ENCODE measurements around the gene RGS17.

Gene RGS17

DNA sequence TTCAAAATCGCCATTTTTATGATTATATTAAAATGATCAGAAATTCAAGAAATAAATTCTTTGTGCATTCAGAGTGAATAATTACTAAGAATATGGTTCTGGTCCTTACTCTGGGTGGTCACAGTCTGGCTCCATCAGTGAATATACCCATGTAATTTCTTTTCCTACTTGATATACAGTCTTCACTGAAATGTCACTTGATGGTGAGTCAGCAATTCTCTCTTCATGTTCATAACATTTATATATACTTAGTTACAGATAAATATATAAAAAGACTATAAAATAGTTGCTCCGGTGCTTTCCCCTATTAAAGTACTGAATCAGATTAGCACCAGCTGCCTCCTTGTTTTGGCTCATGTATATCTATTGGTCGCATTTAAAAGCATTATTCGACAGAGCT is 72.2 kb downstream of the RGS17 start:
- in situ Hi-C loops (cut with HindIII; ENCODE audit: low pct_ligation_motif_present, low pct_unique_long_range_greater_than_20kb, low sequenced_read_pairs) = no loop called here
- no peak for DNase-seq

DNA sequence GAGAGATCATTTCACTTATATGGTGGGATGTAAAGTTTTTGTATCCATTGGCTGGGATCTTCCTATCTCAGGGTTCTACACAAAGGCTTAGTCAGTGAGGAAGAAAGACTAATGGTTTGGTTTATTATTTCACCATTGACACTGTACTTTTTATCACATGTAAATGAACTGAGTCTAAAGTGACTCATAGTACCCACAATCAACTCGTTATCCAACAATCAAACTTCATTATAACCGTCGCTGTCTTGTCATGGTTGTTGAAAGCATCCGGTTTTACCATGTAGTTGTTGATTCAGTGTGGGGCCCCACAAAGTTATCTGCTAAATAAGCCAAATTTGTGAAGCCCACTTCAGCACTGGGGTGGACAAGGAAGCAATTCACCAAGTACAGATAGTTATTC is 72.8 kb downstream of the RGS17 start:
- in situ Hi-C loops (cut with HindIII; ENCODE audit: low pct_ligation_motif_present, low pct_unique_long_range_greater_than_20kb, low sequenced_read_pairs) = no loop called here
- DNase-seq = no peak

DNA sequence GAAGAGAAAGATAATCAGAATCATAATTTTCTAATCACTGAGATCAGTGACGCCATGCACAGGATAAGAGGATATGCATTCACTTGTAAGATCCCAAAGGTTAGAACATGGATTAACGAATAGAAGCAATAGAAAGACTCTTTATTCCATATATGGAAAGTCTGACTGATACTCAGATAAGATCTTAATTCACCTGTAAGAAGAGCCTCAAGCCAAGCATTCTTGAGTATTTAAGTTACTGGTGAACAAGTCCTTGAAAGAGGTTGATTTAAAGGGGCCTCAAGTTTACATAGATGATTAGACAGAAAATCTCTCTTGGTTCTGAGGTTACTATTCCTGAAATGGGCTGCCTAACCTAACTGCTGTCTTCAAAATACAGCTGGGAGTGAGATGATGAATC is 74.8 kb downstream of the RGS17 start:
- in situ Hi-C loops (cut with HindIII; ENCODE audit: low pct_ligation_motif_present, low pct_unique_long_range_greater_than_20kb, low sequenced_read_pairs) = no loop called here
- no peak for DNase-seq

- in situ Hi-C loops (cut with HindIII; ENCODE audit: low pct_ligation_motif_present, low pct_unique_long_range_greater_than_20kb, low sequenced_read_pairs) = no loop called here
These were observed 79.3 kb downstream of the RGS17 start for GRCh38 chr6:153051801-153052200.

GRCh38 chr6:153048631-153049030 is 82.5 kb downstream of the RGS17 start:
- in situ Hi-C loops (cut with HindIII; ENCODE audit: low pct_ligation_motif_present, low pct_unique_long_range_greater_than_20kb, low sequenced_read_pairs) = no loop called here
- no peak for DNase-seq

More at GRCh38 chr6:153051801-153052200, 79.3 kb downstream of the RGS17 start:
- DNase-seq = no peak

DNA sequence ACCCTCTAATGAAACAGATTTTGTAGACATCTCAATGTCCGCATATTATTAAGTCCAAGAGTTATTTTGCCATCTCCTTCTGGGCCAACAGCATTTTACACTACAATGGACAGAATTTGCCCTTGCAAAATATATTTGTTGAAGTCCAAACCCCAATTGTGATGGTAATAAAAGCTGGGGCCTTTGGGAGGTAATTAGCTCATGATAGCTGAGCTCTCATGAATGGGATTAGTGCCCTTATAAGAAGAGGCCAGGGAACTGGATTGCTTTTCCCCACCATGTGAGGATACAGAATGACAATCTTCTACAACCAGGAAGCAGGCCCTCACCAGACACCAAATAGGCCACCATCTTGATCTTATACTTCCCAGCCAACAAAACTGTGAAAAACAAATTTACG is 83.7 kb downstream of the RGS17 start:
- in situ Hi-C loops (cut with HindIII; ENCODE audit: low pct_ligation_motif_present, low pct_unique_long_range_greater_than_20kb, low sequenced_read_pairs) = no loop called here
- no peak for DNase-seq

DNA sequence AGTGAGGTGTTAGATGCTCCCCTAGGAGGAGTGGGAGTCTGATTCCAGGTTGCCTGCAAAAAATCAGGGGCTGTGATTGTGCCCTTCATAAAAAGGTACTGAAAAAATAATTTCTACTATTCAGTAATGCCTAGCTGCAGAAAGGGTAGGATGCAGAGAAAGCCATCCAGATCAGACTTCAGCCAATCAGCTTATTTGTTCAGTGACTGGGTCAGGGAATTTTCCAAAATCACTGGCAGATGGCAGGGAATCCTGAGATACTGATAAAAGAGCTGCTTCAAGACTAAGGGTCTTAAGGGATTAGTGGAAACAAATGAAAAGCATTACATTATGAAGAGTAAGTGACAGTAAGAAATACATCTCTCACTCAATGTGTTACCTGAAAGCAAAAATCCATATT is 85.8 kb downstream of the RGS17 start:
- DNase-seq = no peak
- in situ Hi-C loops (cut with HindIII; ENCODE audit: low pct_ligation_motif_present, low pct_unique_long_range_greater_than_20kb, low sequenced_read_pairs) = no loop called here

- in situ Hi-C loops (cut with HindIII; ENCODE audit: low pct_ligation_motif_present, low pct_unique_long_range_greater_than_20kb, low sequenced_read_pairs) = no loop called here
- DNase-seq = no peak
These were observed 86.8 kb downstream of the RGS17 start for GRCh38 chr6:153044295-153044694.

GRCh38 chr6:153043719-153044118 is 87.4 kb downstream of the RGS17 start:
- DNase-seq = no peak
- in situ Hi-C loops (cut with HindIII; ENCODE audit: low pct_ligation_motif_present, low pct_unique_long_range_greater_than_20kb, low sequenced_read_pairs) = no loop called here

GRCh38 chr6:153038378-153039057 is 92.6 kb downstream of the RGS17 start:
- in situ Hi-C loops (cut with HindIII; ENCODE audit: low pct_ligation_motif_present, low pct_unique_long_range_greater_than_20kb, low sequenced_read_pairs) = no loop called here
- peak; percentile 52 for DNase-seq

- DNase-seq = no peak
- in situ Hi-C loops (cut with HindIII; ENCODE audit: low pct_ligation_motif_present, low pct_unique_long_range_greater_than_20kb, low sequenced_read_pairs) = no loop called here
These were observed 96.9 kb downstream of the RGS17 start for GRCh38 chr6:153034139-153034538.

GRCh38 chr6:153032255-153032882 is 98.7 kb downstream of the RGS17 start:
- in situ Hi-C loops (cut with HindIII; ENCODE audit: low pct_ligation_motif_present, low pct_unique_long_range_greater_than_20kb, low sequenced_read_pairs) = no loop called here
- peak; percentile 60 for DNase-seq

DNA sequence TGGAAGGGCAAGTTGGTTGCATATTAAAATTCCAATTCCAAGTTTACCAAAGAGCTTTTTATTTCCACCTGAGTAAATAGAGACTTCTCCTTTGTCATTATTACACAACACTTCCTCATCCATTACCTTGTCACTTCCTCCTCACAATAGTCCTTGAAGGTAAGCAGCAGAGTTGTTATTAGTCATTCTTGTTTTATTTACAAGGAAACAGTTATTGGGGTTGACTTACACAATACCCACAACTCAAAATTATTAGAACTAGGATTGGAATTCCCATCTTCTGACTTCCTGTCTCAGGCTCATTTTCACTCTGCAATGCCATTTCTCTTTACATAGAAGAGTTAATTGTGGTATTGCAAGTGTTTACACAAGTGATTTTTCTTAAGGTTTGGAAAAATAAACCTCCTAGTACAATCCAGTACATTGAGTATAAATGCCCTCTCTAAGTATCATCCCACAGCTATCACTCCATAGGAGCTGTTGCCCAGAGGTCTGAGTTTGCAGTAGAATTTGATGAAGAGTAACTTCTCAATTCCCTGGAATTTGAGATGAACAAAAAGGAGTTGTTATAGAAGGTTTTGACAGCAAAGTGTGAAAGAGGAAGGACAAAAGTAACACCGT is 99.6 kb downstream of the RGS17 start:
- in situ Hi-C loops (cut with HindIII; ENCODE audit: low pct_ligation_motif_present, low pct_unique_long_range_greater_than_20kb, low sequenced_read_pairs) = no loop called here
- no peak for DNase-seq

GRCh38 chr6:153028963-153029362 is 102.1 kb downstream of the RGS17 start:
- in situ Hi-C loops (cut with HindIII; ENCODE audit: low pct_ligation_motif_present, low pct_unique_long_range_greater_than_20kb, low sequenced_read_pairs) = no loop called here
- DNase-seq = no peak

GRCh38 chr6:153028286-153028685 is 102.8 kb downstream of the RGS17 start:
- DNase-seq = no peak
- in situ Hi-C loops (cut with HindIII; ENCODE audit: low pct_ligation_motif_present, low pct_unique_long_range_greater_than_20kb, low sequenced_read_pairs) = no loop called here

GRCh38 chr6:153027480-153027879 is 103.6 kb downstream of the RGS17 start:
- DNase-seq = no peak
- in situ Hi-C loops (cut with HindIII; ENCODE audit: low pct_ligation_motif_present, low pct_unique_long_range_greater_than_20kb, low sequenced_read_pairs) = no loop called here

- DNase-seq = no peak
- in situ Hi-C loops (cut with HindIII; ENCODE audit: low pct_ligation_motif_present, low pct_unique_long_range_greater_than_20kb, low sequenced_read_pairs) = no loop called here
These were observed 106.4 kb downstream of the RGS17 start for GRCh38 chr6:153024709-153025017.

GRCh38 chr6:153023977-153024708 is 106.9 kb downstream of the RGS17 start:
- in situ Hi-C loops (cut with HindIII; ENCODE audit: low pct_ligation_motif_present, low pct_unique_long_range_greater_than_20kb, low sequenced_read_pairs) = no loop called here
- peak; percentile 53 for DNase-seq

GRCh38 chr6:153018355-153018754 is 112.7 kb downstream of the RGS17 start:
- no peak for DNase-seq
- in situ Hi-C loops (cut with HindIII; ENCODE audit: low pct_ligation_motif_present, low pct_unique_long_range_greater_than_20kb, low sequenced_read_pairs) = no loop called here

GRCh38 chr6:153016846-153017245 is 114.2 kb downstream of the RGS17 start:
- in situ Hi-C loops (cut with HindIII; ENCODE audit: low pct_ligation_motif_present, low pct_unique_long_range_greater_than_20kb, low sequenced_read_pairs) = no loop called here
- no peak for DNase-seq

All from ACHN (cell line).